ENCODE measurements around the gene RALGPS1.

- TF ChIP-seq SUZ12 (IDR thresholded peaks at IDR 0.05) (no peak), FOXK2 (IDR thresholded peaks at IDR 0.05) (no peak), BHLHE40 (IDR thresholded peaks at IDR 0.05; ENCODE audit: borderline replicate concordance) (no peak), PKNOX1 (IDR thresholded peaks at IDR 0.05) (no peak), FOXM1 (IDR thresholded peaks at IDR 0.05; ENCODE audit: borderline replicate concordance) (no peak), TARDBP (IDR thresholded peaks at IDR 0.05) (no peak), ELF4 (IDR thresholded peaks at IDR 0.05) (no peak), ARNT (IDR thresholded peaks at IDR 0.05) (no peak)
These were observed 19.9 kb downstream of the RALGPS1 start for GRCh38 chr9:126934441-126934840.

All from HEK293T (cell line).